H7 (cell line): ENCODE results near the gene CEP43. TPM values are rescaled to one million over a fixed set of nuclear protein-coding genes. Genes with fewer than 3 reads are reported as not detected.

Experiments used
- DNase-seq: peaks from one replicate; pipeline ENCODE4 v3.0.0; 2012
- H3K27me3 ChIP-seq: 2 replicates; pipeline ENCODE4 v1.6.0; 2011; ENCODE audit warnings: mild to moderate bottlenecking, low read length; ENCODE audit not compliant: control insufficient read depth, insufficient read depth
- H3K36me3 ChIP-seq: replicated peaks from 2 replicates; pipeline ENCODE4 v1.5.1; 2011; ENCODE audit warnings: low read length; ENCODE audit not compliant: control insufficient read depth, insufficient read depth
- H3K4me3 ChIP-seq: 2 replicates; pipeline ENCODE4 v1.5.1; 2011; ENCODE audit warnings: low read depth, mild to moderate bottlenecking, control low read depth, low read length, moderate library complexity; ENCODE audit not compliant: insufficient read depth
- total RNA-seq: library from RNA; depleted of rRNA; stranded (reverse); fragments of >200 nt; shearing (Covaris generic); gene quantifications from 2 replicates; pipeline ENCODE4 v1.2.3, GENCODE V29; 2014

CEP43 gene
- total RNA-seq, 1 experiment from 2014 or later: 14.8 TPM

- Histone ChIP-seq H3K36me3 (peaks cover 17% of the 10 kb centered on the region), H3K4me3 (no peak overlapping the region), H3K27me3 (no peaks in the 10 kb centered on the region)
- no peak for DNase-seq
Measured at GRCh38 chr6:167015302-167015701, 16.1 kb downstream of the CEP43 start.

- Histone ChIP-seq H3K36me3 (peaks cover 11% of the 10 kb centered on the region), H3K27me3 (no peaks in the 10 kb centered on the region), H3K4me3 (no peak overlapping the region)
- no peak for DNase-seq
Measured at GRCh38 chr6:167020206-167020605, 21.0 kb downstream of the CEP43 start.

GRCh38 chr6:167027308-167027707 is 28.1 kb downstream of the CEP43 start:
- no peak for DNase-seq
- H3K36me3 ChIP-seq: peaks cover 25% of the 10 kb centered on the region
- no peaks in the 10 kb centered on the region for H3K27me3 ChIP-seq
- no peak overlapping the region for H3K4me3 ChIP-seq

- Histone ChIP-seq H3K36me3 (peaks cover 25% of the 10 kb centered on the region), H3K4me3 (no peak overlapping the region), H3K27me3 (no peaks in the 10 kb centered on the region)
- DNase-seq: no peak
Measured at GRCh38 chr6:167027772-167028171, 28.6 kb downstream of the CEP43 start.

- DNase-seq: no peak
- no peaks in the 10 kb centered on the region for H3K27me3 ChIP-seq
- no peak overlapping the region for H3K4me3 ChIP-seq
- peaks cover 29% of the 10 kb centered on the region for H3K36me3 ChIP-seq
Measured at GRCh38 chr6:167030222-167031072, 31.2 kb downstream of the CEP43 start.

GRCh38 chr6:167031082-167031709 is 32.0 kb downstream of the CEP43 start:
- Histone ChIP-seq H3K27me3 (no peaks in the 10 kb centered on the region), H3K4me3 (no peak overlapping the region), H3K36me3 (peaks cover 29% of the 10 kb centered on the region)
- DNase-seq: no peak

- H3K27me3 ChIP-seq: no peaks in the 10 kb centered on the region
- DNase-seq: no peak
- H3K4me3 ChIP-seq: no peak overlapping the region
- peaks cover 25% of the 10 kb centered on the region for H3K36me3 ChIP-seq
Measured at GRCh38 chr6:167034056-167034455, 34.9 kb downstream of the CEP43 start.

GRCh38 chr6:167037762-167038161 is 38.6 kb downstream of the CEP43 start:
- peaks cover 15% of the 10 kb centered on the region for H3K36me3 ChIP-seq
- DNase-seq: no peak
- H3K4me3 ChIP-seq: no peak overlapping the region
- H3K27me3 ChIP-seq: no peaks in the 10 kb centered on the region

GRCh38 chr6:167044696-167045095 is 45.5 kb downstream of the CEP43 start:
- H3K27me3 ChIP-seq: no peaks in the 10 kb centered on the region
- H3K4me3 ChIP-seq: no peak overlapping the region
- peak; percentile 64 for DNase-seq
- peaks cover 1% of the 10 kb centered on the region; the same call in 1 of the 2 replicates for H3K36me3 ChIP-seq

- no peaks in the 10 kb centered on the region for H3K36me3 ChIP-seq
- peak; percentile 64 for DNase-seq
- H3K4me3 ChIP-seq: no peak overlapping the region
- H3K27me3 ChIP-seq: no peaks in the 10 kb centered on the region
Measured at GRCh38 chr6:167045828-167046580, 46.8 kb downstream of the CEP43 start.

GRCh38 chr6:167046861-167047495 is 47.8 kb downstream of the CEP43 start:
- Histone ChIP-seq H3K27me3 (no peaks in the 10 kb centered on the region), H3K4me3 (no peak overlapping the region), H3K36me3 (no peaks in the 10 kb centered on the region)
- peak; percentile 44 for DNase-seq

GRCh38 chr6:167047554-167047953 is 48.4 kb downstream of the CEP43 start:
- H3K36me3 ChIP-seq: no peaks in the 10 kb centered on the region
- DNase-seq: no peak
- H3K4me3 ChIP-seq: no peak overlapping the region
- H3K27me3 ChIP-seq: no peaks in the 10 kb centered on the region
